IMR-90 (cell line): ENCODE data around the gene HMCN1. TPM values are rescaled to one million over a fixed set of nuclear protein-coding genes. Genes with fewer than 3 reads are reported as not detected.

Experiments
- ATAC-seq: fragments of 200-7000 bp; cut with Tn5 transposase; 2 replicates; pipeline ENCODE4 v1.9.1; 2020; ENCODE audit warnings: low read depth, mild to moderate bottlenecking, moderate library complexity
- BruUV-seq: library from RNA; stranded (reverse); fragments of 400-500 nt; replicated peaks from 2 replicates; lab custom pipeline; 2021; lab: Mats Ljungman, UMichigan
- CTCF ChIA-PET: fragments of 300-600 bp; formaldehyde crosslinking; extraction: SDS; loops from one replicate; lab custom pipeline; 2021; ENCODE audit warnings: antibody characterized with exemption; lab: Yijun Ruan, JAX
- POLR2A ChIA-PET: fragments of 300-600 bp; sonication (Branson Sonifier 250); formaldehyde crosslinking; loops from one replicate; lab custom pipeline; 2022; ENCODE audit warnings: antibody characterized with exemption; ENCODE audit not compliant: unreplicated experiment; lab: Charles Lee
- DNase-seq: peaks from one replicate; pipeline ENCODE4 v3.0.0; 2013
- H2AFZ ChIP-seq: replicated peaks from 2 replicates; pipeline ENCODE3; 2013; ENCODE audit warnings: low read length, mild to moderate bottlenecking; ENCODE audit not compliant: poor library complexity
- H2AK5ac ChIP-seq: 2 replicates; pipeline ENCODE4 v1.6.1; 2013; ENCODE audit warnings: low read depth, low read length, inconsistent platforms
- H2AK9ac ChIP-seq: replicated peaks from 2 replicates; pipeline ENCODE3; 2013; ENCODE audit warnings: mild to moderate bottlenecking, low read depth, low read length, moderate library complexity; ENCODE audit not compliant: poor library complexity
- H2BK120ac ChIP-seq: 2 replicates; pipeline ENCODE4 v1.6.1; 2013; ENCODE audit warnings: low read depth, low read length, inconsistent platforms
- H2BK15ac ChIP-seq: 3 replicates; pipeline ENCODE4 v1.6.1; 2013; ENCODE audit warnings: low read depth, low read length, inconsistent platforms
- H2BK20ac ChIP-seq: 2 replicates; pipeline ENCODE4 v1.6.1; 2013; ENCODE audit warnings: low read depth, mild to moderate bottlenecking, inconsistent platforms, low read length, moderate library complexity
- H2BK5ac ChIP-seq: 2 replicates; pipeline ENCODE4 v1.6.1; 2013; ENCODE audit warnings: mild to moderate bottlenecking, low read depth, low read length, inconsistent platforms; ENCODE audit not compliant: poor library complexity, severe bottlenecking
- H3K14ac ChIP-seq: replicated peaks from 2 replicates; pipeline ENCODE4 v1.6.1; 2013; ENCODE audit warnings: low read depth, low read length, inconsistent platforms
- H3K18ac ChIP-seq: 2 replicates; pipeline ENCODE4 v1.6.1; 2013; ENCODE audit warnings: low read depth, low read length, control low read depth
- H3K23ac ChIP-seq: 2 replicates; pipeline ENCODE4 v1.6.1; 2013; ENCODE audit warnings: low read depth, low read length, inconsistent platforms
- H3K27ac ChIP-seq: 2 replicates; pipeline ENCODE4 v1.5.1; 2013; ENCODE audit warnings: mild to moderate bottlenecking, control low read depth, low read length; ENCODE audit not compliant: insufficient read depth
- H3K27me3 ChIP-seq: 2 replicates; pipeline ENCODE4 v1.6.1; 2013; ENCODE audit warnings: low read length; ENCODE audit not compliant: control insufficient read depth, insufficient read depth
- H3K36me3 ChIP-seq: 2 replicates; pipeline ENCODE4 v1.6.1; 2013; ENCODE audit warnings: low read length, mixed read lengths; ENCODE audit not compliant: control insufficient read depth, insufficient read depth
- H3K4ac ChIP-seq: 2 replicates; pipeline ENCODE4 v1.6.1; 2013; ENCODE audit warnings: low read depth, low read length, inconsistent platforms
- H3K4me1 ChIP-seq: 2 replicates; pipeline ENCODE4 v1.6.1; 2013; ENCODE audit warnings: low read length, mixed read lengths; ENCODE audit not compliant: control insufficient read depth, insufficient read depth
- H3K4me2 ChIP-seq: 2 replicates; pipeline ENCODE4 v1.6.1; 2013; ENCODE audit warnings: low read depth, mild to moderate bottlenecking, control low read depth, low read length, moderate library complexity
- H3K4me3 ChIP-seq: 2 replicates; pipeline ENCODE4 v1.5.1; 2013; ENCODE audit warnings: low read depth, mild to moderate bottlenecking, control low read depth, low read length, moderate library complexity; ENCODE audit not compliant: insufficient read depth
- H3K56ac ChIP-seq: 2 replicates; pipeline ENCODE4 v1.6.1; 2013; ENCODE audit warnings: low read length, inconsistent platforms; ENCODE audit not compliant: insufficient read depth; ENCODE audit errors: extremely low read depth
- H3K79me1 ChIP-seq, 2 experiments: 2 replicates each; pipeline ENCODE4 v1.6.1; 2013; ENCODE audit warnings: low read length in 2 of 2, inconsistent platforms in 1 of 2, low read depth in 1 of 2
- H3K9ac ChIP-seq: 2 replicates; pipeline ENCODE4 v1.6.1; 2013; ENCODE audit warnings: low read depth, low read length, control low read depth
- H3K9me1 ChIP-seq: 2 replicates; pipeline ENCODE4 v1.6.1; 2013; ENCODE audit warnings: low read length, inconsistent platforms; ENCODE audit not compliant: insufficient read depth
- H3K9me3 ChIP-seq: 2 replicates; pipeline ENCODE4 v1.6.1; 2013; ENCODE audit warnings: low read length; ENCODE audit not compliant: control insufficient read depth, insufficient read depth
- H4K20me1 ChIP-seq: 2 replicates; pipeline ENCODE4 v1.6.1; 2013; ENCODE audit warnings: low read length, inconsistent platforms; ENCODE audit not compliant: insufficient read depth
- H4K5ac ChIP-seq: 2 replicates; pipeline ENCODE4 v1.6.1; 2013; ENCODE audit warnings: mild to moderate bottlenecking, low read depth, low read length, control low read depth
- H4K8ac ChIP-seq, 2 experiments: 2 replicates each; pipeline ENCODE4 v1.6.1; 2013; ENCODE audit warnings: low read depth in 2 of 2, low read length in 2 of 2, control low read depth in 1 of 2, inconsistent platforms in 1 of 2
- H4K91ac ChIP-seq: 2 replicates; pipeline ENCODE4 v1.6.1; 2013; ENCODE audit warnings: low read depth, low read length, inconsistent platforms; ENCODE audit not compliant: insufficient read depth
- BHLHE40 ChIP-seq: fragments of 150-350 bp; IDR thresholded peaks from 2 replicates; pipeline ENCODE4 v1.6.1; 2016; ENCODE audit warnings: mild to moderate bottlenecking, low read depth, low read length
- CEBPB ChIP-seq: IDR thresholded peaks from 2 replicates; pipeline ENCODE4 v1.6.1; 2012; ENCODE audit warnings: low read depth, low read length, improper control_type of control experiment
- FOS ChIP-seq: fragments of 150-350 bp; IDR thresholded peaks from 2 replicates; pipeline ENCODE4 v1.6.1; 2016; ENCODE audit warnings: low read depth, low read length
- POLR2A ChIP-seq: IDR thresholded peaks from 2 replicates; pipeline ENCODE4 v1.6.1; 2012; ENCODE audit warnings: mild to moderate bottlenecking, low read depth, low read length
- RCOR1 ChIP-seq: IDR thresholded peaks from 2 replicates; pipeline ENCODE4 v1.6.1; 2012; ENCODE audit warnings: mild to moderate bottlenecking, low read length, improper control_type of control experiment; ENCODE audit not compliant: insufficient replicate concordance
- RFX5 ChIP-seq: IDR thresholded peaks from 2 replicates; pipeline ENCODE4 v1.8.0; 2012; ENCODE audit warnings: low read depth, mild to moderate bottlenecking, low read length, moderate library complexity
- WGBS, 2 experiments: methylation state at CpG; one replicate each; pipeline versions ENCODE4 v1.1.5 to v1.1.7; 2013; ENCODE audit warnings: missing lambda C conversion rate in 2 of 2; ENCODE audit not compliant: insufficient read length in 1 of 2; ENCODE audit errors: extremely low coverage in 2 of 2; 5-methylcytosine and 5-hydroxymethylcytosine counted together
- dilution Hi-C: fragments of 300-500 bp; cut with HindIII; formaldehyde crosslinking; loops from one replicate; pipeline ENCODE4 v1.14.3; 2018; ENCODE audit warnings: low sequenced_read_pairs; ENCODE audit not compliant: unreplicated experiment
- in situ Hi-C: fragments of 300-500 bp; cut with MboI; formaldehyde crosslinking; loops from 3 replicates; pipeline ENCODE4 v1.14.3; 2019; ENCODE audit warnings: low sequenced_read_pairs, inconsistent platforms, mixed read lengths
- intact Hi-C: fragments of 100-400 bp; cut with micrococcal nuclease; formaldehyde crosslinking; loops from 2 replicates; pipeline ENCODE4 v1.10.0; 2022
- polyA plus RNA-seq, 3 experiments: library from polyadenylated mRNA; depleted of rRNA; stranded (reverse); fragments of >200 nt; gene quantifications; 2 replicates each; pipeline ENCODE4 v1.2.3, GENCODE V29; 2012; ENCODE audit warnings: low replicate concordance in 1 of 3
- total RNA-seq: library from RNA; depleted of rRNA; stranded (reverse); fragments of >200 nt; gene quantifications from 2 replicates; pipeline ENCODE4 v1.2.3, GENCODE V29; 2012
- TF ChIP-seq, protein P1 (sequence below): conservative IDR thresholded peaks from 2 replicates; pipeline ENCODE4 v1.5.1; 2012; ENCODE audit warnings: mild to moderate bottlenecking, low read depth, low read length, improper control_type of control experiment
- TF ChIP-seq, protein P2 (sequence below): fragments of 150-350 bp; IDR thresholded peaks from 2 replicates; pipeline ENCODE4 v1.6.1; 2017; ENCODE audit warnings: mild to moderate bottlenecking, antibody characterized with exemption, low read length, low read depth

HMCN1 gene
- total and polyA plus RNA-seq, 2 of the 4 experiments (the other 2 are of a cell fraction), result 6.1 to 11.7 TPM

DNA sequence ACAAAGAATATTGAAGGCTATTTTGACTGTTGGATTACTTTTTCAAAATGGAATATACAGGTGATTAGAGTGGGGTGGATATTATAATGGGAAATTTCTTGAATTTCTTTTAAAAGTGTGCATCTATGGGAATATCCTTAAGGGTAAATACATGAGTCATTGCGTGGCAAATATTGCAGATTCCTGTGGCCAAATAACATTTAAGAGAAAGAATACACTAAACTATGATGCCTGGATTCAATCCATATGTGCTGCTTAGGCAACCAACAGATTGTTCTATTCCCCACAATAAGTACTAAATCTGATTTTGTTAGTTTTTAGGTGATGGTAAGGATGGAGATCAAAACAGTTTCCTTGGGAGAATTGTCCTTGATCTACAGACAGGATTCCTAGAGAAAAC lies 119.5 kb downstream of the HMCN1 start:
- intact Hi-C loops (no loop called here), in situ Hi-C loops (no loop called here), dilution Hi-C loops (no loop called here)
- H2BK120ac ChIP-seq, result peak overlapping the region; percentile 29; the same call in 1 of the 2 replicates
- BruUV-seq, result no TSS peak
- peak overlapping the region; percentile 4 for H2BK5ac ChIP-seq
- peaks cover 9% of the 10 kb centered on the region for H3K4me1 ChIP-seq
- no peak overlapping the region for H3K56ac ChIP-seq
- TF ChIP-seq RCOR1, result no peak
- no peak for TF ChIP-seq RFX5
- no peak for TF ChIP-seq BHLHE40
- TF ChIP-seq, protein P1, sequence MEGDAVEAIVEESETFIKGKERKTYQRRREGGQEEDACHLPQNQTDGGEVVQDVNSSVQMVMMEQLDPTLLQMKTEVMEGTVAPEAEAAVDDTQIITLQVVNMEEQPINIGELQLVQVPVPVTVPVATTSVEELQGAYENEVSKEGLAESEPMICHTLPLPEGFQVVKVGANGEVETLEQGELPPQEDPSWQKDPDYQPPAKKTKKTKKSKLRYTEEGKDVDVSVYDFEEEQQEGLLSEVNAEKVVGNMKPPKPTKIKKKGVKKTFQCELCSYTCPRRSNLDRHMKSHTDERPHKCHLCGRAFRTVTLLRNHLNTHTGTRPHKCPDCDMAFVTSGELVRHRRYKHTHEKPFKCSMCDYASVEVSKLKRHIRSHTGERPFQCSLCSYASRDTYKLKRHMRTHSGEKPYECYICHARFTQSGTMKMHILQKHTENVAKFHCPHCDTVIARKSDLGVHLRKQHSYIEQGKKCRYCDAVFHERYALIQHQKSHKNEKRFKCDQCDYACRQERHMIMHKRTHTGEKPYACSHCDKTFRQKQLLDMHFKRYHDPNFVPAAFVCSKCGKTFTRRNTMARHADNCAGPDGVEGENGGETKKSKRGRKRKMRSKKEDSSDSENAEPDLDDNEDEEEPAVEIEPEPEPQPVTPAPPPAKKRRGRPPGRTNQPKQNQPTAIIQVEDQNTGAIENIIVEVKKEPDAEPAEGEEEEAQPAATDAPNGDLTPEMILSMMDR, result no peak
- peak; percentile 36; the same call in 1 of the 2 replicates for TF ChIP-seq CEBPB
- no peak for TF ChIP-seq POLR2A
- TF ChIP-seq, protein P2, sequence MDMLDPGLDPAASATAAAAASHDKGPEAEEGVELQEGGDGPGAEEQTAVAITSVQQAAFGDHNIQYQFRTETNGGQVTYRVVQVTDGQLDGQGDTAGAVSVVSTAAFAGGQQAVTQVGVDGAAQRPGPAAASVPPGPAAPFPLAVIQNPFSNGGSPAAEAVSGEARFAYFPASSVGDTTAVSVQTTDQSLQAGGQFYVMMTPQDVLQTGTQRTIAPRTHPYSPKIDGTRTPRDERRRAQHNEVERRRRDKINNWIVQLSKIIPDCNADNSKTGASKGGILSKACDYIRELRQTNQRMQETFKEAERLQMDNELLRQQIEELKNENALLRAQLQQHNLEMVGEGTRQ, result no peak
- TF ChIP-seq FOS, result peak; percentile 62; the same call in 1 of the 2 replicates
- ChIA-PET CTCF (no interaction called here), POLR2A (no interaction called here)
- 0 out of 3 replicates have a peak overlapping the region, but pooled peaks have one; percentile 7 for H2BK15ac ChIP-seq
- no peak overlapping the region; the same call in 1 of the 2 replicates for H4K91ac ChIP-seq
- DNase-seq (peak; percentile 88), ATAC-seq (peak; percentile 73)
- H3K27me3 ChIP-seq, result no peaks in the 10 kb centered on the region
- H3K9ac ChIP-seq, result no peak overlapping the region
- no peaks in the 10 kb centered on the region for H3K79me1 ChIP-seq
- H4K20me1 ChIP-seq, result no peaks in the 10 kb centered on the region
- no peak overlapping the region for H2AK9ac ChIP-seq
- H3K9me3 ChIP-seq, result no peaks in the 10 kb centered on the region
- H3K18ac ChIP-seq, result no peak overlapping the region
- no peak overlapping the region for H3K4me3 ChIP-seq
- no peak overlapping the region for H3K4ac ChIP-seq
- H3K23ac ChIP-seq, result no peak overlapping the region
- H4K8ac ChIP-seq, result no peak overlapping the region
- no CpG with 5 or more reads among the region's 1 CpG for WGBS, 2 experiments
- H3K9me1 ChIP-seq, result no peaks in the 10 kb centered on the region
- no peak overlapping the region for H4K5ac ChIP-seq
- H3K36me3 ChIP-seq, result no peaks in the 10 kb centered on the region
- H2AFZ ChIP-seq, result no peak overlapping the region
- no peak overlapping the region for H3K14ac ChIP-seq
- no peak overlapping the region for H3K27ac ChIP-seq
- no peak overlapping the region for H2AK5ac ChIP-seq
- peak overlapping the region; percentile 46; the same call in 1 of the 2 replicates for H3K4me2 ChIP-seq
- no peak overlapping the region for H2BK20ac ChIP-seq
